HepG2 (cell line): Measurements from ENCODE around the gene UCN. TPM values are rescaled to one million over a fixed set of nuclear protein-coding genes. Genes with fewer than 3 reads are reported as not detected.

ENCODE experiments used
- AGO1 ChIP-seq: fragments of 200-400 bp; formaldehyde crosslinking; IDR thresholded peaks from 2 replicates; pipeline ENCODE4 v1.6.1; 2017; ENCODE audit warnings: mild to moderate bottlenecking, low read depth, low read length, moderate library complexity; ENCODE audit not compliant: poor library complexity, severe bottlenecking
- AKAP8 ChIP-seq: sonication (generic); formaldehyde crosslinking; IDR thresholded peaks from 2 replicates; pipeline ENCODE4 v1.5.1; 2020; ENCODE audit warnings: mild to moderate bottlenecking, missing genetic modification reagents
- CAMTA2 ChIP-seq: sonication (generic); formaldehyde crosslinking; IDR thresholded peaks from 2 replicates; pipeline ENCODE4 v1.4.0; 2020; ENCODE audit warnings: mild to moderate bottlenecking, missing genetic modification reagents, borderline replicate concordance
- FOXK1 ChIP-seq: sonication (generic); formaldehyde crosslinking; IDR thresholded peaks from 2 replicates; pipeline ENCODE4 v1.4.0; 2020; ENCODE audit warnings: low read depth, missing genetic modification reagents, borderline replicate concordance
- HNRNPLL ChIP-seq: fragments of 200-400 bp; formaldehyde crosslinking; IDR thresholded peaks from 2 replicates; pipeline ENCODE4 v1.6.1; 2017; ENCODE audit warnings: mild to moderate bottlenecking, low read depth, low read length; ENCODE audit not compliant: poor library complexity, severe bottlenecking
- MXD4 ChIP-seq: IDR thresholded peaks from 2 replicates; pipeline ENCODE4 v1.6.1; 2016; ENCODE audit warnings: mild to moderate bottlenecking, missing biosample characterization, missing genetic modification reagents
- RAD51 ChIP-seq: fragments of 450-650 bp; IDR thresholded peaks from 2 replicates; pipeline ENCODE4 v1.6.1; 2016; ENCODE audit warnings: borderline replicate concordance
- RFXANK ChIP-seq: IDR thresholded peaks from 2 replicates; pipeline ENCODE4 v1.6.1; 2016
- RXRB ChIP-seq: IDR thresholded peaks from 2 replicates; pipeline ENCODE4 v1.6.1; 2016; ENCODE audit warnings: borderline replicate concordance, missing genetic modification reagents, missing compliant biosample characterization
- SPEN ChIP-seq: sonication (generic); formaldehyde crosslinking; IDR thresholded peaks from 2 replicates; pipeline ENCODE4 v1.5.1; 2020; ENCODE audit warnings: low read depth, mild to moderate bottlenecking, missing genetic modification reagents
- SSRP1 ChIP-seq: IDR thresholded peaks from 2 replicates; pipeline ENCODE4 v1.6.1; 2016; ENCODE audit warnings: control low read depth
- TOE1 ChIP-seq: sonication (generic); formaldehyde crosslinking; IDR thresholded peaks from 2 replicates; pipeline ENCODE4 v1.4.0; 2020; ENCODE audit warnings: mild to moderate bottlenecking, missing genetic modification reagents
- ZKSCAN8 ChIP-seq: IDR thresholded peaks from 2 replicates; pipeline ENCODE4 v1.6.1; 2016; ENCODE audit warnings: borderline replicate concordance, missing genetic modification reagents, missing compliant biosample characterization
- ZNF510 ChIP-seq: sonication (generic); formaldehyde crosslinking; IDR thresholded peaks from 2 replicates; pipeline ENCODE4 v1.4.0; 2020; ENCODE audit warnings: low read depth, mild to moderate bottlenecking, missing genetic modification reagents
- ZNF619 ChIP-seq: sonication (generic); formaldehyde crosslinking; IDR thresholded peaks from 2 replicates; pipeline ENCODE4 v1.4.0; 2020; ENCODE audit warnings: mild to moderate bottlenecking, missing genetic modification reagents
- ZNF709 ChIP-seq: sonication (generic); formaldehyde crosslinking; IDR thresholded peaks from 2 replicates; pipeline ENCODE4 v1.5.0; 2020; ENCODE audit warnings: mild to moderate bottlenecking, missing genetic modification reagents
- ZNF850 ChIP-seq: sonication (generic); formaldehyde crosslinking; conservative IDR thresholded peaks from 2 replicates; pipeline ENCODE4 v1.9.0; 2021; ENCODE audit warnings: mild to moderate bottlenecking, missing genetic modification reagents
- polyA plus RNA-seq, 8 experiments: library from polyadenylated mRNA; depleted of rRNA in 3 of 8; stranded (reverse) in 7 of 8; unstranded in 1 of 8; fragments of >200 nt; fragmentation: Illumina TruSeq in 4 of 8; extraction: Trizol in 4 of 8; gene quantifications; 2 replicates each; pipeline versions ENCODE4 v1.2.1 to v1.2.3, GENCODE V29; 2011 to 2016; ENCODE audit warnings: low read depth in 4 of 8, missing spikeins in 1 of 8, mixed read lengths in 1 of 8; ENCODE audit not compliant: insufficient read depth in 1 of 8
- total RNA-seq, 5 experiments: library from RNA; depleted of rRNA; stranded (reverse); fragments of >200 nt; fragmentation: Illumina TruSeq; extraction: Trizol; gene quantifications; 2 replicates each; pipeline ENCODE4 v1.2.3, GENCODE V29; 2016; ENCODE audit warnings: low read depth in 1 of 5
- TF ChIP-seq, protein P1 (sequence below): sonication (generic); formaldehyde crosslinking; IDR thresholded peaks from 2 replicates; pipeline ENCODE4 v1.4.0; 2020; ENCODE audit warnings: mild to moderate bottlenecking, missing genetic modification reagents
- TF ChIP-seq, protein P2 (sequence below): sonication (generic); formaldehyde crosslinking; IDR thresholded peaks from 2 replicates; pipeline ENCODE4 v1.4.0; 2020; ENCODE audit warnings: mild to moderate bottlenecking, missing genetic modification reagents
- TF ChIP-seq, protein P3 (sequence below): sonication (generic); formaldehyde crosslinking; IDR thresholded peaks from 2 replicates; pipeline ENCODE4 v1.4.0; 2020; ENCODE audit warnings: low read depth, missing genetic modification reagents
- TF ChIP-seq, protein P4 (sequence below): sonication (generic); formaldehyde crosslinking; IDR thresholded peaks from 2 replicates; pipeline ENCODE4 v1.5.0; 2020; ENCODE audit warnings: missing genetic modification reagents
- TF ChIP-seq, protein P5 (sequence below): sonication (generic); formaldehyde crosslinking; IDR thresholded peaks from 2 replicates; pipeline ENCODE4 v1.5.0; 2020; ENCODE audit warnings: mild to moderate bottlenecking, missing genetic modification reagents, moderate library complexity

Gene UCN
- total and polyA plus RNA-seq, 2 of the 13 experiments (the other 11 are each of a cell fraction or from before 2014, with no cell fraction given): 1.2 to 2.3 TPM

DNA sequence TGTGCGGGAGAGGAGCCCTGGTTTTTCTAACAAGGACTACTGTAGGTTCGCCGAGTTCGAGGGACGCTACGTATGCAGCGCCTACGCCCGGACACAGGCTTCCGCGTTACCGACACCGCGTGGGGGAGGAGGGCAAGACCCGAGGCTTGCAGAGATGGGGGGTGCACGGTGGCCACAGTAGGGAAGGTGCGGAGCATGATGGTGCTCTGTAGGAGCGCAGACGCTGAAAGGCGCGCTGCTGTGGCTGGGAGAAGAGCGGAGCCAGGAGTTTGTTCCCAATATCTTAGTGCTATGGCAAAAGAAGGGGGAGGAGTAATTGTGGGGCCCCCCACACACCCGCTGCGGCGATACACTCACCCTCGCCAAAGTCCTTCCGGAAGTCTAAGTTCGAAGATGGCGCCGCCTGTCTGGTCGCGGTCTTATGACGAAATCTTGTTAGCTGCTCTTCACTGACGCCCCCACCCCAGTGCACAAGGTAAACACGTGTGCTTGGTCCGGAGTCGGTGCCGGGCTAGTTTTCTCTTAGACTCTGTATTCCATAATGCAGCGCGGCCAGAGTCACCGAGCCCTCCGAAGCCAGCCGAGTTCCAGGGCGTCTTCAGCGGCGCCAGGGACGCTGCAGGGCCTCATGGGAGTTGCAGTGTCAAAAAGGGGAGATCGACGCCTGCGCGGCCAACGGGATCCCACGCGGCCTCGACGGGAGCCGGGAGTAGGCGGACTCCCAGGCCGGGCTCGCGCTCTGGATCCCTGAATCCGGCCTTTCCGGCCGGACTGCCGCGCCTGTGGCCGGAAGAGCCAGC lies 48.3 kb upstream of the UCN start, which contains the start of gene GTF3C2 (continued):
- TF ChIP-seq, protein P1, sequence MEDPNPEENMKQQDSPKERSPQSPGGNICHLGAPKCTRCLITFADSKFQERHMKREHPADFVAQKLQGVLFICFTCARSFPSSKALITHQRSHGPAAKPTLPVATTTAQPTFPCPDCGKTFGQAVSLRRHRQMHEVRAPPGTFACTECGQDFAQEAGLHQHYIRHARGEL (CRISPR knock-in tag): no peak
- peak; percentile 73 for TF ChIP-seq AGO1
- no peak for TF ChIP-seq RAD51
- TF ChIP-seq, protein P2, sequence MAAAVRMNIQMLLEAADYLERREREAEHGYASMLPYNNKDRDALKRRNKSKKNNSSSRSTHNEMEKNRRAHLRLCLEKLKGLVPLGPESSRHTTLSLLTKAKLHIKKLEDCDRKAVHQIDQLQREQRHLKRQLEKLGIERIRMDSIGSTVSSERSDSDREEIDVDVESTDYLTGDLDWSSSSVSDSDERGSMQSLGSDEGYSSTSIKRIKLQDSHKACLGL (CRISPR knock-in tag): peak; percentile 79
- no peak for TF ChIP-seq ZKSCAN8 (CRISPR knock-in tag)
- peak; percentile 93; the same call in 1 of the 2 replicates for TF ChIP-seq RFXANK (CRISPR knock-in tag)
- TF ChIP-seq, protein P3, sequence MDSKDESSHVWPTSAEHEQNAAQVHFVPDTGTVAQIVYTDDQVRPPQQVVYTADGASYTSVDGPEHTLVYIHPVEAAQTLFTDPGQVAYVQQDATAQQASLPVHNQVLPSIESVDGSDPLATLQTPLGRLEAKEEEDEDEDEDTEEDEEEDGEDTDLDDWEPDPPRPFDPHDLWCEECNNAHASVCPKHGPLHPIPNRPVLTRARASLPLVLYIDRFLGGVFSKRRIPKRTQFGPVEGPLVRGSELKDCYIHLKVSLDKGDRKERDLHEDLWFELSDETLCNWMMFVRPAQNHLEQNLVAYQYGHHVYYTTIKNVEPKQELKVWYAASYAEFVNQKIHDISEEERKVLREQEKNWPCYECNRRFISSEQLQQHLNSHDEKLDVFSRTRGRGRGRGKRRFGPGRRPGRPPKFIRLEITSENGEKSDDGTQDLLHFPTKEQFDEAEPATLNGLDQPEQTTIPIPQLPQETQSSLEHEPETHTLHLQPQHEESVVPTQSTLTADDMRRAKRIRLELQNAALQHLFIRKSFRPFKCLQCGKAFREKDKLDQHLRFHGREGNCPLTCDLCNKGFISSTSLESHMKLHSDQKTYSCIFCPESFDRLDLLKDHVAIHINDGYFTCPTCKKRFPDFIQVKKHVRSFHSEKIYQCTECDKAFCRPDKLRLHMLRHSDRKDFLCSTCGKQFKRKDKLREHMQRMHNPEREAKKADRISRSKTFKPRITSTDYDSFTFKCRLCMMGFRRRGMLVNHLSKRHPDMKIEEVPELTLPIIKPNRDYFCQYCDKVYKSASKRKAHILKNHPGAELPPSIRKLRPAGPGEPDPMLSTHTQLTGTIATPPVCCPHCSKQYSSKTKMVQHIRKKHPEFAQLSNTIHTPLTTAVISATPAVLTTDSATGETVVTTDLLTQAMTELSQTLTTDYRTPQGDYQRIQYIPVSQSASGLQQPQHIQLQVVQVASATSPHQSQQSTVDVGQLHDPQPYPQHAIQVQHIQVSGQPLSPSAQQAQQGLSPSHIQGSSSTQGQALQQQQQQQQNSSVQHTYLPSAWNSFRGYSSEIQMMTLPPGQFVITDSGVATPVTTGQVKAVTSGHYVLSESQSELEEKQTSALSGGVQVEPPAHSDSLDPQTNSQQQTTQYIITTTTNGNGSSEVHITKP (CRISPR knock-in tag): peak; percentile 96
- TF ChIP-seq, protein P4, sequence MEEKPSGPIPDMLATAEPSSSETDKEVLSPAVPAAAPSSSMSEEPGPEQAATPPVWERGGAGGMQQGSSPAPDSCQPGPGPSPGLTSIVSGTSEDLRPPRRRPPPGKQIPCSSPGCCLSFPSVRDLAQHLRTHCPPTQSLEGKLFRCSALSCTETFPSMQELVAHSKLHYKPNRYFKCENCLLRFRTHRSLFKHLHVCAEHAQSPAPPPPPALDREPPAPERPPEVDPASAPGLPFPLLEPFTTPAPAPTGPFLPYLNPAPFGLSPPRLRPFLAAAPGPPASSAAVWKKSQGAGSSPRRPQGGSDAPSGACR (CRISPR knock-in tag): peak; percentile 92
- peak; percentile 29; the same call in 1 of the 2 replicates for TF ChIP-seq ZNF850 (CRISPR knock-in tag)
- no peak for TF ChIP-seq AKAP8
- no peak; the same call in 1 of the 2 replicates for TF ChIP-seq RXRB (CRISPR knock-in tag)
- peak; percentile 83; the same call in 1 of the 2 replicates for TF ChIP-seq ZNF619 (CRISPR knock-in tag)
- TF ChIP-seq HNRNPLL: peak; percentile 100
- peak; percentile 87 for TF ChIP-seq SPEN (CRISPR knock-in tag)
- TF ChIP-seq MXD4 (CRISPR knock-in tag): peak; percentile 80
- TF ChIP-seq CAMTA2 (CRISPR knock-in tag): peak; percentile 94; the same call in 1 of the 2 replicates
- TF ChIP-seq ZNF510: peak; percentile 82
- TF ChIP-seq, protein P5, sequence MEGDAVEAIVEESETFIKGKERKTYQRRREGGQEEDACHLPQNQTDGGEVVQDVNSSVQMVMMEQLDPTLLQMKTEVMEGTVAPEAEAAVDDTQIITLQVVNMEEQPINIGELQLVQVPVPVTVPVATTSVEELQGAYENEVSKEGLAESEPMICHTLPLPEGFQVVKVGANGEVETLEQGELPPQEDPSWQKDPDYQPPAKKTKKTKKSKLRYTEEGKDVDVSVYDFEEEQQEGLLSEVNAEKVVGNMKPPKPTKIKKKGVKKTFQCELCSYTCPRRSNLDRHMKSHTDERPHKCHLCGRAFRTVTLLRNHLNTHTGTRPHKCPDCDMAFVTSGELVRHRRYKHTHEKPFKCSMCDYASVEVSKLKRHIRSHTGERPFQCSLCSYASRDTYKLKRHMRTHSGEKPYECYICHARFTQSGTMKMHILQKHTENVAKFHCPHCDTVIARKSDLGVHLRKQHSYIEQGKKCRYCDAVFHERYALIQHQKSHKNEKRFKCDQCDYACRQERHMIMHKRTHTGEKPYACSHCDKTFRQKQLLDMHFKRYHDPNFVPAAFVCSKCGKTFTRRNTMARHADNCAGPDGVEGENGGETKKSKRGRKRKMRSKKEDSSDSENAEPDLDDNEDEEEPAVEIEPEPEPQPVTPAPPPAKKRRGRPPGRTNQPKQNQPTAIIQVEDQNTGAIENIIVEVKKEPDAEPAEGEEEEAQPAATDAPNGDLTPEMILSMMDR (CRISPR knock-in tag): 0 out of 2 replicates have a peak, but pooled peaks have one; percentile 25
- TF ChIP-seq FOXK1: peak; percentile 99
- TF ChIP-seq TOE1: no peak
- peak; percentile 65 for TF ChIP-seq SSRP1 (CRISPR knock-in tag)
- no peak for TF ChIP-seq ZNF709 (CRISPR knock-in tag)
